Measurements from ENCODE around the gene ANO2.

Gene ANO2

GRCh38 chr12:5904969-5905368 lies 40.1 kb downstream of the ANO2 start:
- Histone ChIP-seq H3K14ac (ENCODE audit: low read length) (no peak overlapping the region), H3K9ac (ENCODE audit: low read depth, low read length, poor library complexity) (no peak overlapping the region), H3K79me1 (ENCODE audit: low read depth, low read length) (no peaks in the 10 kb centered on the region), H3K4me3 (ENCODE audit: low read length in 2 of 2) (no peak overlapping the region), H2BK120ac (ENCODE audit: low read depth, low read length) (no peak overlapping the region), H3K18ac (ENCODE audit: low read length) (no peak overlapping the region), H3K9me3 (replicated peaks in 1 of 2; ENCODE audit: control insufficient read depth in 2 of 2, insufficient read depth in 1 of 2, low read depth in 1 of 2, low read length in 2 of 2) (no peaks in the 10 kb centered on the region), H2AFZ (ENCODE audit: low read length) (no peak overlapping the region), H3K27ac (replicated peaks; ENCODE audit: low read length) (no peak overlapping the region), H3K23ac (ENCODE audit: low read depth, low read length, poor library complexity) (no peak overlapping the region), H3K36me3 (replicated peaks in 1 of 2; ENCODE audit: control insufficient read depth in 2 of 2, insufficient read depth in 2 of 2, low read length in 2 of 2) (no peaks in the 10 kb centered on the region), H3K4me1 (ENCODE audit: control insufficient read depth in 2 of 2, insufficient read depth in 1 of 2, low read depth in 1 of 2, low read length in 2 of 2) (peaks cover 6 to 10% of the 10 kb centered on the region in 2 donors), H4K8ac (ENCODE audit: low read depth, low read length) (no peak overlapping the region), H2BK12ac (ENCODE audit: low read length) (no peak overlapping the region), H2BK5ac (ENCODE audit: low read length) (no peak overlapping the region), H4K91ac (ENCODE audit: low read depth, low read length, poor library complexity) (no peak overlapping the region), H3K27me3 (ENCODE audit: control insufficient read depth in 3 of 3, insufficient read depth in 3 of 3, low read depth in 1 of 3, low read length in 3 of 3) (no peaks in the 10 kb centered on the region), H2BK15ac (ENCODE audit: low read length) (no peak overlapping the region), H3K4ac (ENCODE audit: low read length) (no peak overlapping the region), H3K4me2 (ENCODE audit: insufficient read depth, low read length, poor library complexity, severe bottlenecking) (no peak overlapping the region), H2AK5ac (ENCODE audit: low read depth, low read length) (no peak overlapping the region)
- DNase-seq (ENCODE audit: low spot score), result no peak
- no CpG with 5 or more reads among the region's 6 CpGs for WGBS, 2 donors (ENCODE audit: extremely low coverage in 2 of 2, insufficient read length in 2 of 2, insufficient replicate concordance in 1 of 2)

DNA sequence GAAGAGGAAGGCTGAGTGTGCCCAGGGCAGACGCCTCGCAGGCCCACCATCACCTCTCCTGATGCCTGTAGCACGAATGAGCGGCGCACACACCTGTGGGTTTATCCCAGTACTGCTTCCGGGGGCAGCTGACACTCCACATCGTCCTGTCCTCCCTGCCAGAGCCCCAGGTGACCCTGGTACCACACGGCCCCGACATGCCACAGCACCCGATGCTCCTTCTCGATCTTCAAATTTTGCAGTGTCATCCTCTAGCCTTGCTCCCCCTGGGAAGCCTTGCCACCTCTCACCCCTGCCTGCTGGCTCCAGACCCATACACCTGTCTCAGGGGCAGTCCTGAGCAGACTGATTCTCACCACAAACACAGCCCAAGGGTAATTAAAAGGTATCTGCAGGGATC lies 40.6 kb downstream of the ANO2 start:
- Histone ChIP-seq H3K9ac (ENCODE audit: low read depth, low read length, poor library complexity) (no peak overlapping the region), H3K18ac (ENCODE audit: low read length) (no peak overlapping the region), H2BK5ac (ENCODE audit: low read length) (no peak overlapping the region), H3K27me3 (ENCODE audit: control insufficient read depth in 3 of 3, insufficient read depth in 3 of 3, low read depth in 1 of 3, low read length in 3 of 3) (no peaks in the 10 kb centered on the region), H2AK5ac (ENCODE audit: low read depth, low read length) (no peak overlapping the region), H3K36me3 (replicated peaks in 1 of 2; ENCODE audit: control insufficient read depth in 2 of 2, insufficient read depth in 2 of 2, low read length in 2 of 2) (no peaks in the 10 kb centered on the region), H2AFZ (ENCODE audit: low read length) (no peak overlapping the region), H2BK120ac (ENCODE audit: low read depth, low read length) (no peak overlapping the region), H3K4me1 (ENCODE audit: control insufficient read depth in 2 of 2, insufficient read depth in 1 of 2, low read depth in 1 of 2, low read length in 2 of 2) (peaks cover 6 to 10% of the 10 kb centered on the region in 2 donors), H2BK15ac (ENCODE audit: low read length) (no peak overlapping the region), H3K27ac (replicated peaks; ENCODE audit: low read length) (no peak overlapping the region), H3K14ac (ENCODE audit: low read length) (peak overlapping the region; percentile 42), H4K8ac (ENCODE audit: low read depth, low read length) (no peak overlapping the region), H4K91ac (ENCODE audit: low read depth, low read length, poor library complexity) (no peak overlapping the region), H3K9me3 (replicated peaks in 1 of 2; ENCODE audit: control insufficient read depth in 2 of 2, insufficient read depth in 1 of 2, low read depth in 1 of 2, low read length in 2 of 2) (no peaks in the 10 kb centered on the region), H3K4ac (ENCODE audit: low read length) (no peak overlapping the region), H3K23ac (ENCODE audit: low read depth, low read length, poor library complexity) (no peak overlapping the region), H2BK12ac (ENCODE audit: low read length) (no peak overlapping the region), H3K4me2 (ENCODE audit: insufficient read depth, low read length, poor library complexity, severe bottlenecking) (no peak overlapping the region), H3K79me1 (ENCODE audit: low read depth, low read length) (no peaks in the 10 kb centered on the region), H3K4me3 (ENCODE audit: low read length in 2 of 2) (no peak overlapping the region)
- DNase-seq (ENCODE audit: low spot score), result no peak
- WGBS, 2 donors (ENCODE audit: extremely low coverage in 2 of 2, insufficient read length in 2 of 2, insufficient replicate concordance in 1 of 2), result no CpG with 5 or more reads among the region's 11 CpGs

- Histone ChIP-seq H3K23ac (ENCODE audit: low read depth, low read length, poor library complexity) (no peak overlapping the region), H4K8ac (ENCODE audit: low read depth, low read length) (no peak overlapping the region), H2BK5ac (ENCODE audit: low read length) (no peak overlapping the region), H2BK120ac (ENCODE audit: low read depth, low read length) (no peak overlapping the region), H2BK12ac (ENCODE audit: low read length) (no peak overlapping the region), H3K27me3 (ENCODE audit: control insufficient read depth in 3 of 3, insufficient read depth in 3 of 3, low read depth in 1 of 3, low read length in 3 of 3) (no peaks in the 10 kb centered on the region), H2AFZ (ENCODE audit: low read length) (no peak overlapping the region), H3K4me2 (ENCODE audit: insufficient read depth, low read length, poor library complexity, severe bottlenecking) (no peak overlapping the region), H4K91ac (ENCODE audit: low read depth, low read length, poor library complexity) (no peak overlapping the region), H3K4me1 (ENCODE audit: control insufficient read depth in 2 of 2, insufficient read depth in 1 of 2, low read depth in 1 of 2, low read length in 2 of 2) (peaks cover under 1 to 10% of the 10 kb centered on the region in 2 donors), H2AK5ac (ENCODE audit: low read depth, low read length) (no peak overlapping the region), H2BK15ac (ENCODE audit: low read length) (no peak overlapping the region), H3K18ac (ENCODE audit: low read length) (no peak overlapping the region), H3K9me3 (replicated peaks in 1 of 2; ENCODE audit: control insufficient read depth in 2 of 2, insufficient read depth in 1 of 2, low read depth in 1 of 2, low read length in 2 of 2) (no peaks in the 10 kb centered on the region), H3K36me3 (replicated peaks in 1 of 2; ENCODE audit: control insufficient read depth in 2 of 2, insufficient read depth in 2 of 2, low read length in 2 of 2) (no peaks in the 10 kb centered on the region), H3K9ac (ENCODE audit: low read depth, low read length, poor library complexity) (no peak overlapping the region), H3K27ac (replicated peaks; ENCODE audit: low read length) (no peak overlapping the region), H3K4me3 (ENCODE audit: low read length in 2 of 2) (no peak overlapping the region), H3K14ac (ENCODE audit: low read length) (no peak overlapping the region), H3K79me1 (ENCODE audit: low read depth, low read length) (no peaks in the 10 kb centered on the region), H3K4ac (ENCODE audit: low read length) (no peak overlapping the region)
- WGBS, 2 donors (ENCODE audit: extremely low coverage in 2 of 2, insufficient read length in 2 of 2, insufficient replicate concordance in 1 of 2), result no CpG with 5 or more reads among the region's 2 CpGs
- no peak for DNase-seq (ENCODE audit: low spot score)
These were observed 42.3 kb downstream of the ANO2 start for GRCh38 chr12:5902736-5903135.

DNA sequence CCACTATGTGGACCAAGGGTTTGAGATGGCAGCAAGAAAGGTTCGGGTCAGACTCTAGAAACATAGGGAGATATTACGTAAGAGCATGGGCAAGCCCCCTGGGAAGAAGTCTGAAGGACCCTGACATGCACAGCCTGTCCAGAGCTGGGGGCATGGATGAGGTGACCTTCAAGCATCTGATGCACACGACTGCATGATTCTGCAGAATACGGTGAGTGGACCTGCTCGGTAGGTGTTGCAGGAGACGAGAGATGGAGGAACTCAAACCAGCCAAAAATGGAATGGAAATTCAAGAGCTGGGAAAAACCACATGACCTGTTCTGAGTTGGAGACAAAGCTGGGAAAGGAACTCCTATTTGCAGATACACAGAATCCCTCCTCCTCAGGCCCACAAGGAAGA lies 43.6 kb downstream of the ANO2 start:
- H3K4me2 ChIP-seq (ENCODE audit: insufficient read depth, low read length, poor library complexity, severe bottlenecking), result no peak overlapping the region
- H2AFZ ChIP-seq (ENCODE audit: low read length), result no peak overlapping the region
- no peak overlapping the region for H3K14ac ChIP-seq (ENCODE audit: low read length)
- DNase-seq (ENCODE audit: low spot score), result no peak
- no peaks in the 10 kb centered on the region for H3K36me3 ChIP-seq (replicated peaks in 1 of 2; ENCODE audit: control insufficient read depth in 2 of 2, insufficient read depth in 2 of 2, low read length in 2 of 2)
- H2BK5ac ChIP-seq (ENCODE audit: low read length), result no peak overlapping the region
- no peak overlapping the region for H4K91ac ChIP-seq (ENCODE audit: low read depth, low read length, poor library complexity)
- no peak overlapping the region for H2BK120ac ChIP-seq (ENCODE audit: low read depth, low read length)
- no peaks in the 10 kb centered on the region for H3K27me3 ChIP-seq (ENCODE audit: control insufficient read depth in 3 of 3, insufficient read depth in 3 of 3, low read depth in 1 of 3, low read length in 3 of 3)
- H2AK5ac ChIP-seq (ENCODE audit: low read depth, low read length), result no peak overlapping the region
- no peaks in the 10 kb centered on the region for H3K79me1 ChIP-seq (ENCODE audit: low read depth, low read length)
- no peak overlapping the region for H3K18ac ChIP-seq (ENCODE audit: low read length)
- no peak overlapping the region for H3K27ac ChIP-seq (replicated peaks; ENCODE audit: low read length)
- H3K4ac ChIP-seq (ENCODE audit: low read length), result no peak overlapping the region
- H2BK12ac ChIP-seq (ENCODE audit: low read length), result no peak overlapping the region
- H3K4me3 ChIP-seq (ENCODE audit: low read length in 2 of 2), result no peak overlapping the region
- no peak overlapping the region for H3K23ac ChIP-seq (ENCODE audit: low read depth, low read length, poor library complexity)
- peaks cover 0 to 10% of the 10 kb centered on the region in 2 donors for H3K4me1 ChIP-seq (ENCODE audit: control insufficient read depth in 2 of 2, insufficient read depth in 1 of 2, low read depth in 1 of 2, low read length in 2 of 2)
- WGBS, 2 donors (ENCODE audit: extremely low coverage in 2 of 2, insufficient read length in 2 of 2, insufficient replicate concordance in 1 of 2), result no CpG with 5 or more reads among the region's 6 CpGs
- no peaks in the 10 kb centered on the region for H3K9me3 ChIP-seq (replicated peaks in 1 of 2; ENCODE audit: control insufficient read depth in 2 of 2, insufficient read depth in 1 of 2, low read depth in 1 of 2, low read length in 2 of 2)
- H2BK15ac ChIP-seq (ENCODE audit: low read length), result no peak overlapping the region
- no peak overlapping the region for H3K9ac ChIP-seq (ENCODE audit: low read depth, low read length, poor library complexity)
- H4K8ac ChIP-seq (ENCODE audit: low read depth, low read length), result no peak overlapping the region
